Peyer's patch (tissue), 4 donors: ENCODE data around the gene CCDC124.

Source experiments
- POLR2A ChIP-seq, 2 donors: fragments of 450-650 bp; IDR thresholded peaks; one replicate each; pipeline ENCODE4 v1.5.1; 2017; ENCODE audit warnings: antibody characterized with exemption in 2 of 2, mild to moderate bottlenecking in 2 of 2, moderate library complexity in 2 of 2
- TF ChIP-seq, protein P1 (sequence below), 6 experiments: fragments of 450-650 bp in 4 of 6; fragments of 200-600 bp in 2 of 6; sonication (generic) in 1 of 6; IDR thresholded peaks; one replicate each; pipeline ENCODE4 v1.5.1; 2017 to 2019; ENCODE audit warnings: antibody characterized with exemption in 6 of 6, mild to moderate bottlenecking in 3 of 6, moderate library complexity in 1 of 6

DNA sequence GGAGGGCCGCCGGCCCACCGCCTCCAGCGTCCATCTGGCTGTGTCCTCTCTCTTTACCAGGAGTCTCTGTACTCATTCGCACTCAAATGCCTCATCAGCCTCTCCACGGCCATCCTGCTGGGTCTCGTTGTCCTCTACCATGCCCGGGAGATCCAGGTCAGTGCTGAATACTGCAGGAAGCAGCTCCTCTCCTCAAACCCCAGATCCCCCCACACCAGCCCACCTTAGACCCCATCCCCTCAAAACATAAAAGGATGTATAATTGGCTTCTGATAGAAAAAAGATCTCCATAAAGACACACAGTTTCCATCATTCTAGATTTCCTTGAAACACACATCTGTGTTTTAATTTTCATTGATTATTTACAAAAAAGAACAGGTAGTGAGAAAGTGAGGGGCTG is 42.2 kb downstream of the CCDC124 start:
- TF ChIP-seq, protein P1, sequence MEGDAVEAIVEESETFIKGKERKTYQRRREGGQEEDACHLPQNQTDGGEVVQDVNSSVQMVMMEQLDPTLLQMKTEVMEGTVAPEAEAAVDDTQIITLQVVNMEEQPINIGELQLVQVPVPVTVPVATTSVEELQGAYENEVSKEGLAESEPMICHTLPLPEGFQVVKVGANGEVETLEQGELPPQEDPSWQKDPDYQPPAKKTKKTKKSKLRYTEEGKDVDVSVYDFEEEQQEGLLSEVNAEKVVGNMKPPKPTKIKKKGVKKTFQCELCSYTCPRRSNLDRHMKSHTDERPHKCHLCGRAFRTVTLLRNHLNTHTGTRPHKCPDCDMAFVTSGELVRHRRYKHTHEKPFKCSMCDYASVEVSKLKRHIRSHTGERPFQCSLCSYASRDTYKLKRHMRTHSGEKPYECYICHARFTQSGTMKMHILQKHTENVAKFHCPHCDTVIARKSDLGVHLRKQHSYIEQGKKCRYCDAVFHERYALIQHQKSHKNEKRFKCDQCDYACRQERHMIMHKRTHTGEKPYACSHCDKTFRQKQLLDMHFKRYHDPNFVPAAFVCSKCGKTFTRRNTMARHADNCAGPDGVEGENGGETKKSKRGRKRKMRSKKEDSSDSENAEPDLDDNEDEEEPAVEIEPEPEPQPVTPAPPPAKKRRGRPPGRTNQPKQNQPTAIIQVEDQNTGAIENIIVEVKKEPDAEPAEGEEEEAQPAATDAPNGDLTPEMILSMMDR (IDR thresholded peaks at IDR 0.05): no peak
- TF ChIP-seq POLR2A (IDR thresholded peaks at IDR 0.05): no peak
